ENCODE results near the gene PIK3R3.

GRCh38 chr1:46030074-46030870, 102.2 kb downstream of the PIK3R3 start:
- TF ChIP-seq CTCF (conservative IDR thresholded peaks at IDR 0.05; ENCODE audit: low read length) (no peak), EZH2phosphoT487 (IDR thresholded peaks at IDR 0.05; ENCODE audit: borderline replicate concordance) (no peak)

All from Loucy (cell line).